ENCODE measurements around the gene RNF8.
"Not testable (repeated sequence)": the region's sequence is repeated elsewhere in the genome, so short reads cannot be mapped to it uniquely, and the experiment has no call there.

Gene RNF8
- total RNA-seq: 8.1 to 16.8 reads per million in 2 donors

DNA sequence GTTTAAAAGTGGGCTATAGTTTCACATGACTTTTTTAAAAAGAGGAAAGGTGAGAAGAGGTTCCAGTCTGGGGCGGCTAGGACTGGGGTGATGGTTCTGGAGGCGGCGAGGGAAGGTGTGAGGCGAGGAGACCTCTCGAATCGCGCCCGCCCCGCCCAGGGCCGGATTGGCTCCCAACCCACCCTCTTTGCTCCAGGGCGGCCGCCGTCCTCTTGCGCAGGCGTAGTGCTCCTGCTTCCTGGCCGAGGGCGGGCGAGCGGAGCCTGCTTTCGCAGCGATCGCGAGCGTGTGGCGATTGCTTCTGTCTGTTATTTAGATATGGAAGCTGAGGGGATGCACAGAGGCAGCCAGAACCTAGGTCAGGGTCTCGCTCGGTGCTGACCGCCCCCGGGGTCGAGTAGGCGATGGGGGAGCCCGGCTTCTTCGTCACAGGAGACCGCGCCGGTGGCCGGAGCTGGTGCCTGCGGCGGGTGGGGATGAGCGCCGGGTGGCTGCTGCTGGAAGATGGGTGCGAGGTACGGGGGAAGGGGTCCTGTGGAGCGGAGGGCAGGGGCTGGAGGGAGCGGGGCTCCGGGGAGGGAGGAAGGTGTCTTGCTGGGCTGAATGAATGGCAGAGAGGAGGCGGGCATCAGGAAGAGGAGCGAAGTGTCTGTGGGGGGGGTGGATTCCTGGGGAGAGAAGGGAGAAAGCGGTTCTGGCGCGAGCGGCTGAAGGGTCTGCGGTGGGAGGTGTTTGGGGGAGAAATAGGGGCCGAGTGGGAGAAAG is at the start of gene RNF8:
RNF8 (plus strand) TSS at position 223 of the 765 bp plus-strand sequence; CDS start at position 405, 182 bp downstream.
- DNase-seq: peak; percentile 70 to 92 (median 84)

- DNase-seq: no peak
Measured at GRCh38 chr6:37304766-37305165, 49.0 kb upstream of the RNF8 start.

- no peak for DNase-seq
Measured at GRCh38 chr6:37305841-37306425, 47.9 kb upstream of the RNF8 start.

DNA sequence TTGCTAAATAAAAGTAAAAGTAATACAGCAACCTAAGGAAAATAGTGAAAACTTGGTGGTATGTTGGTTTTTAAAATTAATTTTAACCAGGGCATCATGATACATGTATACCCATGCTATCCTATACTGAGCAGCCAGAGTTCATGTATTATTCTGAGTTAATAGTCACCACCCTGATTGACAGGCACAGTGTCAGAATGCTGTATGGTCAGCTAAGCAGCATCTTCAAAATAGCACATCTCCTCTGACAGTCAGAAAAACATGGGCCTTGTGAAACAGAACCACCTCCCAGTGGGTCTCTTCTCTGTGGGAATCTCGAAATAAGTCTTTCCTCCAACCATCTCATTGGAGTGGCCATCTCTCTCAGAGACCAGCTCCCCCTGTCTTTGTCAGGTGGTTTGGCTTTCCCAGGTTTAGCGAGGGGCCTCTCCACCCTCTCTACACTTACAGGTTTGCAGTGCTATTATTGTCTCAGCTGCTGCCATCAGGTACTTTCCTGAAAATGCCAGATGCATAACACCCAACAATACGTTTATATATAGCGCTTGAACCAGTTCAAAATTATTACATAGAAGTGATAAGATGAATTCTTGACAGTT is 47.1 kb upstream of the RNF8 start:
- no peak for DNase-seq

- DNase-seq: not testable (repeated sequence)
Measured at GRCh38 chr6:37307484-37307883, 46.3 kb upstream of the RNF8 start.

GRCh38 chr6:37308069-37308815 is 45.5 kb upstream of the RNF8 start:
- no peak for DNase-seq

DNA sequence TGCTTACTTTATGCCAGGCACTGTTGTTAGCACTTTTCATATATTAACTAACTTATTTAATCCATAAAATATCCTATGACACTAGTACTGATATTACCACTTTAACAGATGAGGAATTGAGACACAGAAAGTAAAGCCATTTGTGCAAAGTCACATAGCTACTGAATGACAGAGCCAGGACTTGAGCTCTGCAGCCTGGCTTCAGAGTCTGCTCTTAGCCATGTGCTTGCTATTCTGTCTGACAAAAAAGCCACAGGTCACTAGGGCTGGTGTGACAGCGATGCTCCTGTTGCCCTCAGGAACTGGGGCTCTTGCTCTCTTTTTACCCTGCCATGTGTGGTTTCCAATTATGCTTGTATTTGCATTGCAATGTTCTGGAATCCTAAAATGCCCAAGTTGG is 44.7 kb upstream of the RNF8 start:
- DNase-seq: no peak

DNA sequence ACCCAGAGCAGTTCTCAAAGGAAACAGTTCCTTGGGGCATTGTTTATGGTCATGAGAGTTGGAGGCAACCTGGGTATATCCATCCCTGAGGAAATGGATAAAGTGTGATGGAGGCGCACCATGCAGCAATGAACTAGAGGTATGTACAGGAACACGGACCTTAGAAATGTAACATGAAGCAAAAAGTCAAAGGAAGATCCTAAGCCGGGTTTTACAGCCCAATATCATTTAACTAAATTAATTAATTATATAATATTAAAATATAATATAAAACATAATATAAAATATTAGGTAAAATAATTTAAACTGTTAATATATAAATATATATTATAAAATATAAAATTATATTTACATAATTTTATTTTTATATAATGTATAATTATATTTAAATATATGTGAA is 44.1 kb upstream of the RNF8 start:
- DNase-seq: no peak

- no peak for DNase-seq
Measured at GRCh38 chr6:37310966-37311365, 42.8 kb upstream of the RNF8 start.

DNA sequence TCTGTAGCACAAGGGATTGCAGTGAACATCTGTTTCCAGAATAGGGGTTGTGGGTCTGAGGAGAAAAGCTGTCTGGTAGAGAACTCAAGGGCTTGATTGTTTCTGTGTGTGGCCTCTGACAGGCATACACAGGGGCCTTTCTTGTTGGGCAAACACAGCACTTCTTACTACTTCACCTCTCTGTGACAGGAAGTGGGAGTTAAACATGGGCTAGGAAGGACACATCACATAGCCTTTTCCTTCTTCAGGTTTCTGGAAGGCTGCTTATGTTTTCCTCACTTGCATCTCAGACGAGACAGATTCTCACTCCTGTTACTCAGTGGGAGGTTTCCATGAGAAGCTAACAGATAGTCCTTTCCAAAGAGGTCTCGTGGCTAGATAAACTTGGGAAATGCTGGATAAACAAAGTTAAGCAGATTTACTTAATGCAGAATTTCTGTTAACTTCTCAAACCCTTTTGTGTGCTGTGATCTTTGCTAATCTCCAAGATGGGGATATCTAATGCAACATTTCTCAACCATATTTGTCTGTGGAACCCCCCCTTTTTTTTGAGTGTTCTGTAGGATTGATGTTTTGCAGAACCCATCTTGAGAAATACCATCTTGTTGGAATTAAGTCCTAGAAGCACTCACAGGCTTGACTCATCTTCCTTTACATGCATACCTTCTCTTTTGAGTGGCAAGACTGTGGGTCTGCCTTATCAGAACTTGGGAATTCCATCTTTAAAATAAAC is 41.9 kb upstream of the RNF8 start:
- no peak for DNase-seq

GRCh38 chr6:37313723-37314486 is 39.9 kb upstream of the RNF8 start:
- no peak for DNase-seq

GRCh38 chr6:37314487-37315156 is 39.2 kb upstream of the RNF8 start:
- peak in 1 of 5 experiments; percentile 65 for DNase-seq

DNA sequence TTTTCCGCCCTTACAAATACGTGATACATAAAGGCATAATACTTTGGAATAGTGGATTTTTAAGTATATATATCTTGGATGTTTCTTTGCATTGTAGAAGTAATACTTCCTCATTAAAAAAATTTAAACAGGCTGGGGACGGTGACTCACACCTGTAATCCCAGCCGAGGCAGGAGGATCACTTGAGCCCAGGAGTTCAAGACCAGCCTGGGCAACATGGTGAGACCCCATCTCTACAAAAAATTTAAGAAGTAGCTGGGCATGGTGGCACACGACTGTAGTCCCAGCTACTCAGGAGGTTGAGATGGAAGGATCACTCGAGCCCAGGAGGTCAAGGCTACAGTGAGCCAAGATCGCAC is 38.6 kb upstream of the RNF8 start:
- DNase-seq: no peak

- DNase-seq: no peak
Measured at GRCh38 chr6:37316071-37316470, 37.7 kb upstream of the RNF8 start.

GRCh38 chr6:37317312-37318038 is 36.3 kb upstream of the RNF8 start:
- DNase-seq: no peak

GRCh38 chr6:37319156-37319555 is 34.6 kb upstream of the RNF8 start:
- no peak for DNase-seq

DNA sequence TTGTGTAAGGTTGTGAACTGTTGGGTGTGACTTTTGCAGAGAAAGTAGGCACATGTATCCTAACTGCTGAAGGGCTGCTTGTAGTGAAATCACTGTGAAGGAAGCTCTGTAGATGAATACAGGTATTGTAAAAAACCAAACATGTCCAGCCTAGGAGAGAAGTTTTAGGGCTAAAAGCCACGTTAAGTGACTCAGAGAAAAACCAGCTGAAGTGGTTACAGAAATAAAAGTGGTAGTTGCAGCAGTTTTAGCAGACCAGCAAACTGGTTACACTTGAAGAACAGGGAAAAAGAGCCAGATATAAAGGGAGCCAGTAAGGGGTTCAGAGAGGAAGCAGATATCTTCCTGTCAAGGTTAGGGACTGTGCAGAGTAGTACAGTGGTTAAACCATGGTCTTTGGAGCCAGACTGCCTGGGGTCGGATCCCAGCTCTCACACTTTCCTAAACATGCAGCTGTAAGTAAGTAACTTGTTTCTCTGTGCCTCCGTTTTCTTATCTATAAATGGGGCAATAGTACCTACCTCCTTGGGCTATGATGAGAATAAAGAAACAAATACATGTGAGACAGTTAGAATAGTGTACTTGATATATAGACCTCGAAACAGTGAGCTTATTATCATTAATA is 33.8 kb upstream of the RNF8 start:
- DNase-seq: no peak

- DNase-seq: no peak
Measured at GRCh38 chr6:37320646-37321045, 33.1 kb upstream of the RNF8 start.

DNA sequence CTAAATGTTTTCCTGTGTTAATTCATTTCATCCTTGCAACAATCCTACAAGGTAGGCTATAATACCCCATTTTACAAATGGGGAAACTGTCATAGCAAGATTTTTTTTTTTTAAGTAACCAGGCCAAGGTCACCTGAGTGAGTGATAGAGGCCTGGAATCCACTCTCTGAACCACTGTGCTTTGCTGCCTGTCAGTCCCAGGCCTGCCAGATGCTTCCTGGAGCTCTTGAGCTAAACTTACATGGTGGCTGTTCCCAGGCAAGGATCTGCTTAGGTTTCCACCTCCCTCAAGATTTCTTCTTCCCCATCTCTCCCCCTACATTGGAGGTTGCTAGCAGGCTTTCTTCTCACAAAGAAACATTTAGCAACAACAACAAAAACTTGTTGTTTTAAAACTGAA is 32.7 kb upstream of the RNF8 start:
- no peak for DNase-seq

Data from T-helper 2 cell (primary cell).